Neutrophil (primary cell): ENCODE results near the gene NEMF.

Source experiments
- H3K27ac ChIP-seq: fragments of 200-600 bp; sonication (generic); 2 replicates; pipeline ENCODE4 v1.5.1; 2016; ENCODE audit warnings: mild to moderate bottlenecking, moderate library complexity
- H3K27me3 ChIP-seq: fragments of 200-600 bp; sonication (generic); 2 replicates; pipeline ENCODE4 v1.6.0; 2016; ENCODE audit warnings: mild to moderate bottlenecking
- H3K36me3 ChIP-seq: fragments of 200-600 bp; sonication (generic); 2 replicates; pipeline ENCODE4 v1.5.1; 2017
- H3K4me1 ChIP-seq, 2 experiments: fragments of 200-600 bp in 1 of 2; sonication (generic) in 1 of 2; 1 replicate in 1 of 2; 2 replicates in 1 of 2; pipeline versions ENCODE4 v1.5.1 to v1.6.1; 2013 to 2016; ENCODE audit warnings: low read depth in 1 of 2, low read length in 1 of 2, mild to moderate bottlenecking in 1 of 2, moderate library complexity in 1 of 2; ENCODE audit not compliant: control insufficient read depth in 1 of 2, insufficient read depth in 1 of 2
- H3K4me3 ChIP-seq, 2 experiments: fragments of 200-600 bp in 1 of 2; sonication (generic) in 1 of 2; 1 replicate in 1 of 2; 2 replicates in 1 of 2; pipeline ENCODE4 v1.5.1; 2013 to 2016; ENCODE audit warnings: low read depth in 1 of 2, low read length in 1 of 2, mild to moderate bottlenecking in 1 of 2, moderate library complexity in 1 of 2
- H3K9me3 ChIP-seq: fragments of 200-600 bp; sonication (generic); 2 replicates; pipeline ENCODE4 v1.5.1; 2016
- TF ChIP-seq, protein P1 (sequence below): fragments of 200-600 bp; sonication (generic); IDR thresholded peaks from 2 replicates; pipeline ENCODE4 v1.5.1; 2016; ENCODE audit warnings: antibody characterized with exemption

The NEMF gene

DNA sequence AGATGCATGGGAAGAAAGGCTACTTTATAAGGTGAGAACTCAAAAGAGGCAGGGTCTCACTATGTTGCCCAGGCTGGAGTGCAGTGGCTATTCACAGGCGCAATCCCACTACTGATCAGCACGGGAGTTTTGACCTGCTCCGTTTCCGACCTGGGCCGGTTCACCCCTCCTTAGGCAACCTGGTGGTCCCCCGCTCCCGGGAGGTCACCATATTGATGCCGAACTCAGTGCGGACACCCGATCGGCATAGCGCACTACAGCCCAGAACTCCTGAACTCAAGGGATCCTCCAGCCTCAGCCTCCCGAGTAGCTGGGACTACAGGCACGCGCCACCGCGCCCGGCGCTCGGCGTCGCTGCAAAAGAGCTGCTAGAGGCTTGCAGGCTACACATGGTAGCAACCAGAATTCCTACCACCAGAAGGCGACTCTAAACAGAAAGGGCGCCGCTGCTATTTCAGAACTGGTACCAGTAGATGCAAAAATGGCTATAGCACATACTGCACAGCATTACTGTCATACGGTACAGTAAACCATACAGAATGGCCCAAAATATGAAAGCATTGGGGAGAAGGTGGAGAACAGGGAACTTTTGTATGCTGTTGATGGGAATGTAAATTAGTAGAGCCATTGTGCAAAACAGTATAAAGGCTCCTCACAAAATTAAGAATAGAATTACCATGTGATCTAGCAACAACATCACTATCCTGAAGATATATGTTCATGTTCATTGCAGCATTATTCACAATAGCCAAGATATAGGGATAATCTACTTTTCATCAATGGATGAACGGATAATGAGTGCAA is 1.2 kb upstream of the NEMF start:
- TF ChIP-seq, protein P1, sequence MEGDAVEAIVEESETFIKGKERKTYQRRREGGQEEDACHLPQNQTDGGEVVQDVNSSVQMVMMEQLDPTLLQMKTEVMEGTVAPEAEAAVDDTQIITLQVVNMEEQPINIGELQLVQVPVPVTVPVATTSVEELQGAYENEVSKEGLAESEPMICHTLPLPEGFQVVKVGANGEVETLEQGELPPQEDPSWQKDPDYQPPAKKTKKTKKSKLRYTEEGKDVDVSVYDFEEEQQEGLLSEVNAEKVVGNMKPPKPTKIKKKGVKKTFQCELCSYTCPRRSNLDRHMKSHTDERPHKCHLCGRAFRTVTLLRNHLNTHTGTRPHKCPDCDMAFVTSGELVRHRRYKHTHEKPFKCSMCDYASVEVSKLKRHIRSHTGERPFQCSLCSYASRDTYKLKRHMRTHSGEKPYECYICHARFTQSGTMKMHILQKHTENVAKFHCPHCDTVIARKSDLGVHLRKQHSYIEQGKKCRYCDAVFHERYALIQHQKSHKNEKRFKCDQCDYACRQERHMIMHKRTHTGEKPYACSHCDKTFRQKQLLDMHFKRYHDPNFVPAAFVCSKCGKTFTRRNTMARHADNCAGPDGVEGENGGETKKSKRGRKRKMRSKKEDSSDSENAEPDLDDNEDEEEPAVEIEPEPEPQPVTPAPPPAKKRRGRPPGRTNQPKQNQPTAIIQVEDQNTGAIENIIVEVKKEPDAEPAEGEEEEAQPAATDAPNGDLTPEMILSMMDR, result no peak
- H3K27me3 ChIP-seq, result no peaks in the 10 kb centered on the region
- peak overlapping the region; percentile 67 to 90 for H3K4me3 ChIP-seq
- peak overlapping the region; percentile 15 for H3K27ac ChIP-seq
- H3K36me3 ChIP-seq, result peaks cover 16% of the 10 kb centered on the region
- peaks cover 25 to 27% of the 10 kb centered on the region in 2 experiments for H3K4me1 ChIP-seq
- H3K9me3 ChIP-seq, result no peaks in the 10 kb centered on the region

DNA sequence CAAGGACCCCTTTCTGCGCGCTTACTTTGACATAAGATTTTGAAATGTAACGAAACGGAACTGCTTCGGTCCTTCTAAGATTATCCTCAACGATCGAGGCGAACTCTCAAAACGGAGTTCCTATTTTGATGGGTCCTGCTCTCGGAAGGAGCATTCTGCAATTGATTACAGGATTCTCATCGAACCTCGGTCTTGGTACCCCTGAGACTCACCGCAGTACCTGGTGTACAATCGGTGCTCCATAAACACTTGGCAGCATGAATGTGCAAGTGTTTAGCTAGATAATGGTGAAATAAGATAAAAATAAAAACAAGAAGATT is 530 bp upstream of the NEMF start:
- H3K9me3 ChIP-seq, result no peaks in the 10 kb centered on the region
- peak overlapping the region; percentile 67 to 90 for H3K4me3 ChIP-seq
- H3K27me3 ChIP-seq, result no peaks in the 10 kb centered on the region
- peak overlapping the region; percentile 89 for H3K27ac ChIP-seq
- TF ChIP-seq, protein P1, result no peak
- H3K36me3 ChIP-seq, result peaks cover 20% of the 10 kb centered on the region
- peaks cover 23 to 25% of the 10 kb centered on the region in 2 experiments for H3K4me1 ChIP-seq

DNA sequence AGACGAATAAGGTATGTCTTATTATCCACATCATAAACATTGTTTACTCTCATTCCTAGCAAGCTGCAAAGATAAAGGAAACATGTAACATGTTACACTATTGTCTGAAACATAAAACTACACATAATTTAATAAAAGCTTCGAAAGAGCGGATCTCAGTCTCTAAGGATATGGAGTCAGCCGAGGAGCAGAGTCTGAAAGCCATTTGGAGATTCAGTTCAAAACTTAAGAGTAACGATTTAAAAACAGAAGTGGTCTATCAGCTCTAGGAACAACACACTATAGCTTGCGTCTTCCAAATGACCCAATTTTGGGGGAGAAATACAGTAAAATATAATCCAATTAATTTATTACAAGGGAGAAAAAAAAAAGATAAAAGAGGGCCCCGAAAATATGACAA is 775 bp downstream of the NEMF start:
- peak overlapping the region; percentile 67 to 90 for H3K4me3 ChIP-seq
- H3K36me3 ChIP-seq, result peaks cover 31% of the 10 kb centered on the region
- H3K9me3 ChIP-seq, result no peaks in the 10 kb centered on the region
- peaks cover 23 to 25% of the 10 kb centered on the region in 2 experiments for H3K4me1 ChIP-seq
- no peaks in the 10 kb centered on the region for H3K27me3 ChIP-seq
- TF ChIP-seq, protein P1, result no peak
- H3K27ac ChIP-seq, result peak overlapping the region; percentile 89

DNA sequence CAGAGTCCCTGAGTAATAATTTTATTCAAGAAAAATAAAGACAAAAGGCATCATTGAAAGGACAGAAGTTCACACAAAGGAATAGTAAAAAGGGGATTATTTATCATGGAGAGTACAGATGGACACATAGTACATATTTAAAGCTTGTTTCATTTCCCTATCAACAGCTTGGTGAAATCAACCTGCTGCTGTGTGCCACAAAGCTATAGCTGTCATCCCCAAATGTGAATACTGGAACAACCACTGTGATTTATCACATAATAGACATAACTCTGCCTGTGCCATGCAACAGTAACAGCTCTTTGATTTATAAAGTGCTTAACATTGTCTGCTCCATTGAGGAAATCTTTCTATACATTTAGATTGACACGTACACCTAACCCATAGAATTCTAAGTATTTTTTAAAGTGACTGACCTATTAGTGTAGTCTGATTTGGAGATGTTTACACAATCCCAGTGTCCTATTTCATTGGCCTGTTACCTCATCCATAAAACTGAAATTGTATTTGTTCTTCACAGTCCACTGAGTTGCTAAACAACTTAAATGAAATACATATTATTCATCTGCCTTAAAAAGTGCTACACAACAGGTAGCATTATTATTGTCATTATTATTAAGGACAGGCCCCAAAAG is 3.3 kb downstream of the NEMF start:
- Histone ChIP-seq H3K27ac (no peak overlapping the region), H3K4me3 (no peak overlapping the region), H3K27me3 (no peaks in the 10 kb centered on the region), H3K36me3 (peaks cover 54% of the 10 kb centered on the region), H3K4me1 (peaks cover 23 to 25% of the 10 kb centered on the region in 2 experiments), H3K9me3 (no peaks in the 10 kb centered on the region)
- TF ChIP-seq, protein P1, result no peak

DNA sequence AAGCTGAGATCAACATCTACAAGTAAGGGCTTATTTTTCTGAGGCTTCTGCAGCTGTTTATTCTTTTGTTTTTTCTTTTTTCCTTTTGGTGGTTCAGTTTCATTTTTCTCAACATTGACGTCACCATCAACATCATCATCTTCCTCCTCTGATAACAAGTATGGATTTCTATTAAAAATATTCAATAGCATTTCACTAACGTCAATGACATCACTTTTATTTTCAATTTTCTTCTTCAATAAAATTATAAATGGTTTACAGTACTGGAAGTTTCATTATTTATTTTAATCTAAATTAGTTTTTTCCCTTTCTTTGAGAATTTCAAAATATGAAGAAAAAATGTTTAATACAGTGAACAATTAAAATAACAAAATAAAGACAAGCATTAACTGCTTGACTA is 23.9 kb downstream of the NEMF start:
- Histone ChIP-seq H3K4me1 (no peaks in the 10 kb centered on the region), H3K9me3 (no peaks in the 10 kb centered on the region), H3K4me3 (no peak overlapping the region), H3K27me3 (no peaks in the 10 kb centered on the region), H3K36me3 (peaks cover 99% of the 10 kb centered on the region), H3K27ac (no peak overlapping the region)
- TF ChIP-seq, protein P1, result no peak
